K562 (cell line): ENCODE measurements around the gene SYTL4. TPM values are rescaled to one million over a fixed set of nuclear protein-coding genes. Genes with fewer than 3 reads are reported as not detected.

ENCODE experiments used
- ATAC-seq: fragments of 200-7000 bp; cut with Tn5 transposase; 3 replicates; pipeline ENCODE4 v1.9.1; 2020; ENCODE audit warnings: moderate library complexity
- BruUV-seq: library from RNA; stranded (reverse); fragments of 400-500 nt; replicated peaks from 2 replicates; lab custom pipeline; 2021; lab: Mats Ljungman, UMichigan
- CTCF ChIA-PET: fragments of 300-600 bp; formaldehyde crosslinking; extraction: SDS; loops from one replicate; lab custom pipeline; 2021; ENCODE audit warnings: low intra/inter-chr PET ratio; lab: Yijun Ruan, JAX
- POLR2A ChIA-PET: fragments of 300-600, 350-650 bp; sonication (Branson Sonifier 250); formaldehyde crosslinking; extraction: SDS; loops from one replicate; lab custom pipeline; 2021; ENCODE audit warnings: antibody characterized with exemption, inconsistent platforms; lab: Yijun Ruan, JAX
- DNase-seq, 4 experiments: peaks; one replicate each; pipeline versions ENCODE4 v3.0.0 to v3.0.0-alpha.2; 2011 to 2018; ENCODE audit warnings: low spot score in 3 of 4, mixed read lengths in 3 of 4; ENCODE audit errors: extremely low read depth in 1 of 4
- FAIRE-seq: peaks from 2 replicates; lab custom pipeline; 2011; peaks lifted over from hg19 to GRCh38; lab: Jason Lieb, UNC
- H2AFZ ChIP-seq: 2 replicates; pipeline ENCODE4 v1.6.0; 2011; ENCODE audit warnings: low read depth, low read length, control low read depth, inconsistent platforms
- H3K27ac ChIP-seq: fragments of 200-600 bp; 3 replicates; pipeline ENCODE4 v1.8.0; 2011; ENCODE audit warnings: low read depth, mild to moderate bottlenecking, control low read depth, inconsistent platforms, low read length, moderate library complexity, mixed read lengths; ENCODE audit errors: extremely low read depth
- H3K27me3 ChIP-seq, 2 experiments: fragments of 300-600 bp in 1 of 2; 2 replicates in 1 of 2; 3 replicates in 1 of 2; pipeline versions ENCODE4 v1.6.0 to v1.8.0; 2011; ENCODE audit warnings: inconsistent platforms in 2 of 2, low read length in 2 of 2, mild to moderate bottlenecking in 1 of 2, mixed read lengths in 1 of 2, moderate library complexity in 1 of 2; ENCODE audit not compliant: control insufficient read depth in 2 of 2, insufficient read depth in 2 of 2
- H3K36me3 ChIP-seq: fragments of 300-600 bp; 3 replicates; pipeline ENCODE4 v1.8.0; 2011; ENCODE audit warnings: mild to moderate bottlenecking, low read length, inconsistent platforms; ENCODE audit not compliant: control insufficient read depth, insufficient read depth
- H3K4me1 ChIP-seq, 2 experiments: fragments of 200-600 bp in 1 of 2; replicated peaks in 1 of 2; 2 replicates in 1 of 2; 3 replicates in 1 of 2; pipeline versions ENCODE4 v1.5.1 to v1.8.0; 2011; ENCODE audit warnings: inconsistent platforms in 2 of 2, low read length in 2 of 2, mild to moderate bottlenecking in 1 of 2, mixed read lengths in 1 of 2, moderate library complexity in 1 of 2; ENCODE audit not compliant: control insufficient read depth in 2 of 2, insufficient read depth in 2 of 2
- H3K4me2 ChIP-seq: 2 replicates; pipeline ENCODE4 v1.6.1; 2011; ENCODE audit warnings: low read length, control low read depth, inconsistent platforms, mixed read lengths; ENCODE audit not compliant: insufficient read depth
- H3K4me3 ChIP-seq: fragments of 200-600 bp; sonication (generic), shearing (Covaris generic); 2 replicates; pipeline ENCODE4 v1.5.1; 2016; ENCODE audit warnings: control low read depth, inconsistent platforms
- H3K79me2 ChIP-seq: fragments of 200-600 bp; 3 replicates; pipeline ENCODE4 v1.8.0; 2011; ENCODE audit warnings: low read length, inconsistent platforms; ENCODE audit not compliant: control insufficient read depth, insufficient read depth
- H3K9ac ChIP-seq, 2 experiments: 2 replicates each; pipeline versions ENCODE4 v1.6.0 to v1.6.1; 2011; ENCODE audit warnings: low read depth in 2 of 2, low read length in 2 of 2, control low read depth in 1 of 2, inconsistent platforms in 1 of 2, mild to moderate bottlenecking in 1 of 2, mixed read lengths in 1 of 2; ENCODE audit not compliant: insufficient read depth in 1 of 2
- H3K9me1 ChIP-seq: one replicate; pipeline ENCODE4 v1.6.0; 2011; ENCODE audit warnings: inconsistent platforms, mild to moderate bottlenecking, low read length, moderate library complexity; ENCODE audit not compliant: control insufficient read depth, insufficient read depth
- H3K9me3 ChIP-seq: replicated peaks from 2 replicates; pipeline ENCODE4 v1.5.1; 2011; ENCODE audit warnings: low read depth, low read length, inconsistent platforms; ENCODE audit not compliant: control insufficient read depth, insufficient read depth
- H4K20me1 ChIP-seq: replicated peaks from 2 replicates; pipeline ENCODE4 v1.6.1; 2011; ENCODE audit warnings: low read length, inconsistent platforms, mixed read lengths; ENCODE audit not compliant: control insufficient read depth, insufficient read depth
- CAMTA2 ChIP-seq: fragments of 250-450 bp; sonication (Bioruptor Pico); conservative IDR thresholded peaks from 2 replicates; pipeline ENCODE4 v1.5.1; 2022
- E2F3 ChIP-seq: fragments of 250-450 bp; sonication (Bioruptor Pico); IDR thresholded peaks from 2 replicates; pipeline ENCODE4 v1.4.0; 2020; ENCODE audit warnings: mild to moderate bottlenecking
- FOXM1 ChIP-seq, 2 experiments: fragments of 450-650 bp in 1 of 2; sonication (generic) in 1 of 2; formaldehyde crosslinking in 1 of 2; IDR thresholded peaks; 2 replicates each; pipeline versions ENCODE4 v1.6.1 to v1.9.0; 2017 to 2022; ENCODE audit warnings: low read depth in 2 of 2, mild to moderate bottlenecking in 2 of 2, missing genetic modification reagents in 1 of 2, moderate library complexity in 1 of 2
- HDAC8 ChIP-seq: fragments of 450-650 bp; IDR thresholded peaks from 2 replicates; pipeline ENCODE4 v1.6.1; 2016; ENCODE audit warnings: mild to moderate bottlenecking, missing genetic modification characterization, moderate library complexity, missing compliant biosample characterization
- JUN ChIP-seq, 2 experiments: sonication (generic) in 1 of 2; formaldehyde crosslinking in 1 of 2; IDR thresholded peaks; 2 replicates each; pipeline versions ENCODE4 v1.6.1 to v1.8.0; 2012 to 2022; ENCODE audit warnings: borderline replicate concordance in 2 of 2, mild to moderate bottlenecking in 2 of 2, improper control_type of control experiment in 1 of 2, low read depth in 1 of 2, low read length in 1 of 2, missing genetic modification reagents in 1 of 2
- MCM3 ChIP-seq: fragments of 450-650 bp; IDR thresholded peaks from 2 replicates; pipeline ENCODE4 v1.6.1; 2016
- MTA3 ChIP-seq: fragments of 450-650 bp; formaldehyde crosslinking; IDR thresholded peaks from 2 replicates; pipeline ENCODE4 v1.6.1; 2017; ENCODE audit warnings: mild to moderate bottlenecking, borderline replicate concordance
- POLR2G ChIP-seq: fragments of 200-400 bp; formaldehyde crosslinking; IDR thresholded peaks from 2 replicates; pipeline ENCODE4 v1.6.1; 2017; ENCODE audit warnings: low read depth, mild to moderate bottlenecking, antibody characterized with exemption, low read length, moderate library complexity
- THRAP3 ChIP-seq: fragments of 450-650 bp; IDR thresholded peaks from 2 replicates; pipeline ENCODE4 v1.6.1; 2016; ENCODE audit warnings: mild to moderate bottlenecking, inconsistent platforms, borderline replicate concordance
- YBX1 ChIP-seq: fragments of 450-650 bp; IDR thresholded peaks from 2 replicates; pipeline ENCODE4 v1.7.1; 2016; ENCODE audit warnings: mild to moderate bottlenecking
- ZBTB7A ChIP-seq: IDR thresholded peaks from 2 replicates; pipeline ENCODE4 v1.6.1; 2011; ENCODE audit warnings: low read depth, mild to moderate bottlenecking, low read length, moderate library complexity, borderline replicate concordance; ENCODE audit not compliant: control insufficient read depth
- ZNF12 ChIP-seq: sonication (generic); formaldehyde crosslinking; IDR thresholded peaks from 2 replicates; pipeline ENCODE4 v1.4.0; 2020; ENCODE audit warnings: mild to moderate bottlenecking, missing genetic modification reagents
- ZNF212 ChIP-seq: fragments of 450-650 bp; formaldehyde crosslinking; IDR thresholded peaks from 2 replicates; pipeline ENCODE4 v1.4.0; 2020; ENCODE audit warnings: mild to moderate bottlenecking
- ZNF324 ChIP-seq: fragments of 250-450 bp; sonication (Bioruptor Pico); IDR thresholded peaks from 2 replicates; pipeline ENCODE4 v1.4.0; 2020; ENCODE audit warnings: mild to moderate bottlenecking
- ZNF347 ChIP-seq: fragments of 450-650 bp; formaldehyde crosslinking; IDR thresholded peaks from 2 replicates; pipeline ENCODE4 v1.4.0; 2020; ENCODE audit warnings: low read depth, mild to moderate bottlenecking, moderate library complexity
- ZNF699 ChIP-seq: fragments of 250-450 bp; sonication (Bioruptor Pico); IDR thresholded peaks from 2 replicates; pipeline ENCODE4 v1.8.0; 2021; ENCODE audit warnings: mild to moderate bottlenecking, moderate library complexity; ENCODE audit not compliant: insufficient replicate concordance
- ZNF778 ChIP-seq: fragments of 450-650 bp; formaldehyde crosslinking; IDR thresholded peaks from 2 replicates; pipeline ENCODE4 v1.4.0; 2020; ENCODE audit warnings: mild to moderate bottlenecking, moderate library complexity
- WGBS: fragments of 100-300 bp; shearing (Covaris generic); methylation state at CpG from one replicate; pipeline ENCODE4 v1.1.6; 2016; ENCODE audit warnings: low coverage, mixed read lengths; ENCODE audit not compliant: insufficient coverage; ENCODE audit errors: missing lambda C conversion rate; 5-methylcytosine and 5-hydroxymethylcytosine counted together
- in situ Hi-C: fragments of 300-500 bp; cut with MboI; formaldehyde crosslinking; loops from 4 replicates; pipeline ENCODE4 v1.15.0; 2018; ENCODE audit warnings: inconsistent platforms, mixed read lengths
- intact Hi-C: fragments of 100-400 bp; cut with micrococcal nuclease; formaldehyde crosslinking; loops from 2 replicates; pipeline ENCODE4 v1.14.2; 2022
- polyA plus RNA-seq, 8 experiments: library from polyadenylated mRNA; depleted of rRNA in 4 of 8; stranded (reverse) in 5 of 8; unstranded in 3 of 8; fragments of >200 nt; fragmentation: Nextera tagmentation in 2 of 8; fragmentation: Illumina TruSeq in 1 of 8; extraction: Ambion mirVana in 2 of 8; extraction: Trizol in 1 of 8; gene quantifications; 2 replicates each; pipeline versions ENCODE4 v1.2.1 to v1.2.3, GENCODE V29; 2011 to 2014; ENCODE audit warnings: inconsistent platforms in 1 of 8, missing spikeins in 1 of 8
- total RNA-seq, 7 experiments: library from RNA; depleted of rRNA in 6 of 7; stranded (reverse); fragments of >200 nt in 6 of 7; fragmentation: Illumina TruSeq in 2 of 7; extraction: Trizol in 2 of 7; gene quantifications; 2 replicates each; pipeline versions ENCODE4 v1.2.1 to v1.2.3, GENCODE V29; 2011 to 2021; ENCODE audit warnings: low replicate concordance in 1 of 7
- TF ChIP-seq, protein P1 (sequence below), 2 experiments: fragments of 450-650 bp in 1 of 2; sonication (generic) in 1 of 2; formaldehyde crosslinking; conservative IDR thresholded peaks; 2 replicates each; pipeline versions ENCODE4 v1.4.0 to v1.8.1; 2020 to 2022; ENCODE audit warnings: mild to moderate bottlenecking in 1 of 2, missing genetic modification reagents in 1 of 2
- TF ChIP-seq, protein P2 (sequence below): fragments of 450-650 bp; IDR thresholded peaks from 2 replicates; pipeline ENCODE4 v1.6.1; 2017; ENCODE audit warnings: mild to moderate bottlenecking, moderate library complexity

Gene SYTL4
- total and polyA plus RNA-seq, 9 of the 15 experiments (the other 6 are each of a cell fraction or from before 2014, with no cell fraction given) = 0.65 to 9.0 (median 1.5) TPM

DNA sequence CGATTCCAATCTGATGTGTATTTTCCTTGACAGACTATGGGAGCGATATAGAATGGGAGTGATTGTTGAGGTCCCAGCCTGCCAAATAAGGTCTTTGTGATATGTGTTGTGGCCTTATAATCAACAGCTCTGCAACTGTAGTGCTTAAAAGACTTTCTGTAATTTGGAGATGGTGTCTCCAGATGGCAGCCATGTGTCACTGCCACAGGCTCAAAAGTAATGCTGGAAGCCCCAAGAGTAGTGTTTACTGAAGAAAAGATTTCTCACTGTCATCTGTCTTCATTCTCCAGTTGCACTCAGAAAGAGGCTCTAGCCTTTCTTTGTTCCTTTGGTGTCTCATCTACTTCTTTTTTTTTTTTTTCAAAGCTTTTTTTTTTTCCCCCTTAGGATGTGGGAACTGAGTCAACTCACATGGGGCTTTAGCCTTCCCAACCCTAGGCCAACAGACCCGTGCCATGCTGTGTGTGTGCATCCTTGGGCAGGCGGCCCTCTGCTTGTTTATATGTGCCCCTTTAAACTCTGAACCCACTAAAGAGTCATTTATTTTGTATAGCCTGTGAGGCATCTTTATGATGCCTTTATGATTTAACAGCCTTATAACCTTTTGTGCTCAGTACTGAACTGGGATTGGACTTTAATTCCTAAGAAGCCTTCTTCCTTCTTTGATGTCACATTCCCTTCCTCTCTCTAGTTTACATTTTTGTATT is 72.3 kb downstream of the SYTL4 start (continued):
- TF ChIP-seq JUN (IDR thresholded peaks at IDR 0.05; ENCODE audit: borderline replicate concordance, low read depth, low read length) (no peak), JUN (CRISPR knock-in tag; IDR thresholded peaks at IDR 0.05; ENCODE audit: borderline replicate concordance) (no peak), ZNF347 (no peak)

DNA sequence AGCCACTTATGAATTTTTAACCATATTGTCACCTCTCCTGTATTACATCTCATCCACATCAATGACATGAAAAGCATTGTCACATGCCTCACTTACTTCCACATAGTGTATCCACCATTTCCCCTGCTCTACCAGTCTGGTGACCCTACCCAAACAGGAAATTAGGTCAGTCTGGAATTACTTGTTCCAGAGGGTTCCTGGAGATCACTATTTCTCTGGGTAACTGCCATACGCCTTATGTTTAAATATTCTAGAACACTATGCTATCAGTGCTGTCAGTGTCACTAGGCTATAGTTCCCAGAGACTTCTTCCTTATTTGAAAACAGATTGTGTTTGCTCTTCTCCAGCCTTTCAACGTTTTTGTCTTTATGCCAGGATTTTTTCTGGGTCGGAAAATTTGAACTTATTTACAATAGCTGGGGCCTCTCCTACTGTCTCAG is 73.0 kb downstream of the SYTL4 start:
- Histone ChIP-seq H3K27ac (no peak overlapping the region), H2AFZ (no peak overlapping the region), H3K9me3 (no peaks in the 10 kb centered on the region), H3K79me2 (no peaks in the 10 kb centered on the region), H3K9me1 (no peaks in the 10 kb centered on the region), H4K20me1 (no peaks in the 10 kb centered on the region), H3K9ac (no peak overlapping the region), H3K4me3 (no peak overlapping the region)
- WGBS = 2% methylated on average over 3 of the region's 3 CpGs
- ChIA-PET POLR2A (no interaction called here), CTCF (no interaction called here)
- in situ Hi-C loops = no loop called here
- intact Hi-C loops = no loop called here
- no TSS peak for BruUV-seq
- no peak for ATAC-seq
- TF ChIP-seq ZNF324 (CRISPR knock-in tag) (no peak), MCM3 (no peak), FOXM1 (IDR thresholded peaks at IDR 0.05; ENCODE audit: low read depth) (no peak), FOXM1 (CRISPR knock-in tag; IDR thresholded peaks at IDR 0.05; ENCODE audit: low read depth) (no peak), ZBTB7A (no peak), ZNF778 (CRISPR knock-in tag) (no peak), ZNF212 (CRISPR knock-in tag) (no peak), ZNF699 (CRISPR knock-in tag) (no peak), HDAC8 (tag) (no peak), CAMTA2 (no peak), POLR2G (no peak), MTA3 (no peak), E2F3 (no peak), THRAP3 (no peak), YBX1 (no peak), ZNF12 (CRISPR knock-in tag) (no peak)
- TF ChIP-seq, protein P1, sequence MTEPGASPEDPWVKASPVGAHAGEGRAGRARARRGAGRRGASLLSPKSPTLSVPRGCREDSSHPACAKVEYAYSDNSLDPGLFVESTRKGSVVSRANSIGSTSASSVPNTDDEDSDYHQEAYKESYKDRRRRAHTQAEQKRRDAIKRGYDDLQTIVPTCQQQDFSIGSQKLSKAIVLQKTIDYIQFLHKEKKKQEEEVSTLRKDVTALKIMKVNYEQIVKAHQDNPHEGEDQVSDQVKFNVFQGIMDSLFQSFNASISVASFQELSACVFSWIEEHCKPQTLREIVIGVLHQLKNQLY (CRISPR knock-in tag; conservative IDR thresholded peaks at IDR 0.05) = no peak
- TF ChIP-seq, protein P2, sequence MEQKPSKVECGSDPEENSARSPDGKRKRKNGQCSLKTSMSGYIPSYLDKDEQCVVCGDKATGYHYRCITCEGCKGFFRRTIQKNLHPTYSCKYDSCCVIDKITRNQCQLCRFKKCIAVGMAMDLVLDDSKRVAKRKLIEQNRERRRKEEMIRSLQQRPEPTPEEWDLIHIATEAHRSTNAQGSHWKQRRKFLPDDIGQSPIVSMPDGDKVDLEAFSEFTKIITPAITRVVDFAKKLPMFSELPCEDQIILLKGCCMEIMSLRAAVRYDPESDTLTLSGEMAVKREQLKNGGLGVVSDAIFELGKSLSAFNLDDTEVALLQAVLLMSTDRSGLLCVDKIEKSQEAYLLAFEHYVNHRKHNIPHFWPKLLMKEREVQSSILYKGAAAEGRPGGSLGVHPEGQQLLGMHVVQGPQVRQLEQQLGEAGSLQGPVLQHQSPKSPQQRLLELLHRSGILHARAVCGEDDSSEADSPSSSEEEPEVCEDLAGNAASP = no peak
- TF ChIP-seq, all 486 proteins: peak for 0
- DNase-seq (no peak), FAIRE-seq (no peak)
- Histone ChIP-seq H3K4me2 (no peak overlapping the region), H3K4me1 (no peaks in the 10 kb centered on the region), H3K27me3 (no peaks in the 10 kb centered on the region; a peak in 1 of 5 replicates), H3K36me3 (no peaks in the 10 kb centered on the region)
